ENCODE results near the gene TMEM141.
"Not testable (repeated sequence)": the region's sequence is repeated elsewhere in the genome, so short reads cannot be mapped to it uniquely, and the experiment has no call there.

The TMEM141 gene

DNA sequence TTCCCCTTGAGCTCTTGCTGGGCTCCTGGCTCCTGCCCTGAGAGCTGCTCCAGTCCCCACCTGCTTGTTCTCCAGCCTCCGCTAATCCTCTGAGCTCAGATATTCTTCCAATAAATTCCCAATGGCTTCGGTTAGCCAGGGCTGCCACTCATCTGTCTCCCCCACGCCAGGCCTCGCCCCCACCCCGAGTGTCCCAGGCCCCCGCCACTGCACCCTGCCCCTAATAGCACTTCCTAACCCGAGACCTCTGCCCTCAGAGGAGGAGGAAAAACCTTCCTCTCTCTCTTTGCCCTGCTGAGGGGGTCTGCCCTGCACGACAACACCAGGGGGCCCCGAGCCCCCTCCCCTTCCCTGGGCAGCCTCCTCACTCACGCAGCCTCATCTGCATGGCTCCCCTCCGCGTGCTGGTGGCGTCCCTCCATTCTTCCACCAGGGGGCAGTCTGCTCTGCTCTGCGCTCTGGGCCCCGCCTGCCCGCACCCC is 21.4 kb upstream of the TMEM141 start:
- FAIRE-seq: no peak
- no peak for DNase-seq (ENCODE audit: extremely low spot score, insufficient read length, low read depth)

DNA sequence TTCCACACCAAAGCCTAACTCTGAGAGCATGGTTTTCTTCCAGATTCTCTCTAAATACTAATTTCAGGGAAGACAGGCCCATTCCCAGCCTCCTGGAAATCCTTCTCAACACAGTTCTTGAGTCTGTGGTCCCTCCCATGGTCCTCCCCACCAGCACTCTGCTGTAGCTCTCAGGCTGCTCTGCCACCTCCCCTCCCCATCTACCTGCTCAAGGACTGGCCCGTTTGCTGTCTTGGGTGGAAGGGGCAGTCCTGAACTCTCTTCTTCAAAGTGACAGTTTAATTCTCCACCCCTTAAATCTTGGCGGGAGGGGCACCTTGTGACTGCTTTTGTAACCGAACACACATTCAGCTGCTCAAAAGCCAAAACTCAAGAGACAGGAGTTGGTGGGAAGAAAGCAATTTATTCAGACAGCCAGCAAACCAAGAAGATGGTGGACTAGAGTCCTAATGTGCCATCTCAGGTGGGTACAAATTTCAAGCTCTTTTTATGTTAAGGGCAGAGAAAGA is 19.2 kb upstream of the TMEM141 start:
- no peak for DNase-seq (ENCODE audit: extremely low spot score, insufficient read length, low read depth)
- no peak for FAIRE-seq

GRCh38 chr9:136773386-136774044 is 17.6 kb upstream of the TMEM141 start:
- FAIRE-seq: peak; percentile 24
- no peak for DNase-seq (ENCODE audit: extremely low spot score, insufficient read length, low read depth)

GRCh38 chr9:136774416-136775045 is 16.6 kb upstream of the TMEM141 start:
- FAIRE-seq (no peak), DNase-seq (ENCODE audit: extremely low spot score, insufficient read length, low read depth) (no peak)

GRCh38 chr9:136775191-136775590 is 16.0 kb upstream of the TMEM141 start:
- FAIRE-seq (no peak), DNase-seq (ENCODE audit: extremely low spot score, insufficient read length, low read depth) (no peak)

DNA sequence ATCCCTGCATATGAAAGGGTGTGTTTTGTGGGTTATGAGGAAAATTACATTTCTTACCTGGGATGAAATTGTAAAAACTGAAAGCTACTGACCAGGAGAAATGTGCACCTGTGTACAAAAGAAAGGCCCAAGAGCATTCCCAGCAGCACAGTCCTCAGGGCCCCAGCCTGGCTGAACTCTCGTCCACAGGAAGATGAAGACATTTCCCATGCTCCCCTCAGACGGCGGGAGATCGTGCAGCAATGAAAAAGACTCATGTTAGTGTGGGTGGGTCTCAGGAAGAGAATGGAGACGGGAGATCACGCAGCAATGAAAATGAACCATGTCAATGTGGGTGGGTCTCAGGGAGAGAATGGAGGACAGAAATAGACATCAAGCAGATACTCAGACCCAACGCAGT is 14.2 kb upstream of the TMEM141 start:
- no peak for FAIRE-seq
- DNase-seq (ENCODE audit: extremely low spot score, insufficient read length, low read depth): no peak

DNA sequence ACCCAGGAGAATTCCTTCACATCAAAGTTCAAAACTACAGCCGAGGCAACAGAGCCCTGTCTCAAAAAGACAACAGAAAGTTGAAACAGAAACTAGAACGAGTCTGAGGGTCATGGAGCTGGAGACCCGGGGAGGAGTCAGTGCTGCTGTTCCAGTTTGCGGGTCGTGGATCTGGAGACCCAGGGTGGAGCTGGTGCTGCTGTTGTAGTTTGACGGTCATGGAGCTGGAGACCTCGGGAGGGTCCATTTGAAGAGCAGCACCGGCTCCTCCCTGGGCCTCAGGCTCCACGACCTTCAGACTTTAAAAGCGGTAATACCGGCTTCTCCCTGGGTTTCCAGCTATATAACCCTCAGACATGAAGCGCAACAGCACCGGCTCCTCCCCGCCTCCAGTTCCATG is 13.8 kb upstream of the TMEM141 start:
- DNase-seq (ENCODE audit: extremely low spot score, insufficient read length, low read depth): no peak
- no peak for FAIRE-seq

DNA sequence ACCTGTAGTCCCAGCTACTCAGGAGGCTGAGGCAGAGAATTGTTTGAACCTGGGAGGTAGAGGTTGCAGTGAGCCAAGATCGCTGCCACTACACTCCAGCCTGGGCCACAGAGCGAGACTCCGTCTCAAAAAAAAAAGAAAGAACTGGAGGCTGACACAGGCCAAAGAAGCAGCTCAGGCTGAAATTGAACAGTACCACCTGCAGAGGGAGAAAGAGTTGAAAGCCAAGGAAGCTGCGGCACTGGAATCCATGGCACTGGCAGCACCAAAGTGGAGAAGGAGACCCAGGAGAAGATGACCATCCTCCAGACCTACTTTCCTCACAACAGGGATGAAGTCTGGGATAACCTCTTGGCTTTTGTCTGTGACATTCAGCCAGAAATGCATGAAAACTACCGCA is 11.3 kb upstream of the TMEM141 start:
- DNase-seq (ENCODE audit: extremely low spot score, insufficient read length, low read depth) (no peak), FAIRE-seq (no peak)

- FAIRE-seq (no peak), DNase-seq (ENCODE audit: extremely low spot score, insufficient read length, low read depth) (no peak)
These were observed 8.7 kb upstream of the TMEM141 start for GRCh38 chr9:136782452-136782851.

DNA sequence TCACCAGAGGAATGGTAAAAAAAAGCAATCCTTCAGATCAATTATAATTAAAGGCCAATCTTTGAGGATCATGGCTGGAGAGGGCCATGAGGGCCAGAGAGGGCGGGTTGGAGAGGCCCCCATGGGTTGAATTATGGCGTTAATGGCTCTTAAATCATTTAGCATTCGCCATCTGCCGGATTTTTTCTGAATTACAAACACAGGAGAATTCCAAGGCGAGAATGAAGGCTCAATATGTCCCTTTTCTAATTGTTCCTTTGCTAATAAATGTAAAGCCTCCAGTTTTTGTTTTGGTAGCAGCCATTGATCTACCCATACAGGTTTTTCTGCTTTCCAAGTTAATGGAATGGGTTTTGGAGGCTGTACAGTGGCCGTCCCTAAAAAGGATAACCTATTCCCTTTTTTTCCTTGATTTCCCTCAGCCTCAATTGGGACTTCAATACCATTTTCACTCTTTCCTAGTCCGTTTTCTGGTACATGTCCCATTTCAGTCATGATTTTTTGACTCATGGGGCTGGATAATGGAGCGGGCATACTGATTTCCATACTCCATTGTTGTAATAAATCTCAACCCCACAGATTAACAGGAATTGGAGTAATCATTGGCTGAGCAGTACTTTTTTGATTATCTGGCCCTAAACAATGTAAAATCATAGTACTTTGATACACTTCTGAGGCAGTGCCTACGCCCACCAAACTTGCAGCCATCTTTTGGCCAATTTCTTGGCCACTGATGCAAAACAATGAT is 6.7 kb upstream of the TMEM141 start:
- no peak for DNase-seq (ENCODE audit: extremely low spot score, insufficient read length, low read depth)
- no peak for FAIRE-seq

DNA sequence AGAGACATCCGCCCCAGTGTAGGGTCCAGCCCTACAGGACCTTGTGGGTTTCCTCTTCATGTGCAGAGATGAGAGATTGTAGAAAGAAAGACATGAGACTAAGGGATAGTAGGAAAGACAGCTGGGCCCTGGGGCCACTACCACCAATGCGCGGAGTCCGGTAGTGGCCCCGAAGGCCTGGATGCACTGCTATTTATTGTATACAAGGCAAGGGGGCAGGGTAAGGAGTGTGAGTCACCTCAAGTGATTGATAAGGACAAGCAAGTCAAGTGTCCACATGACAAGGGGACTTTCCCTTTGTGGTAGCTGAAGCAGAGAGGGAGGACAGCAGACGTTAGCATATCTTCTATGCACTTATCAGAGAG is 6.2 kb upstream of the TMEM141 start:
- FAIRE-seq: peak; percentile 49

DNA sequence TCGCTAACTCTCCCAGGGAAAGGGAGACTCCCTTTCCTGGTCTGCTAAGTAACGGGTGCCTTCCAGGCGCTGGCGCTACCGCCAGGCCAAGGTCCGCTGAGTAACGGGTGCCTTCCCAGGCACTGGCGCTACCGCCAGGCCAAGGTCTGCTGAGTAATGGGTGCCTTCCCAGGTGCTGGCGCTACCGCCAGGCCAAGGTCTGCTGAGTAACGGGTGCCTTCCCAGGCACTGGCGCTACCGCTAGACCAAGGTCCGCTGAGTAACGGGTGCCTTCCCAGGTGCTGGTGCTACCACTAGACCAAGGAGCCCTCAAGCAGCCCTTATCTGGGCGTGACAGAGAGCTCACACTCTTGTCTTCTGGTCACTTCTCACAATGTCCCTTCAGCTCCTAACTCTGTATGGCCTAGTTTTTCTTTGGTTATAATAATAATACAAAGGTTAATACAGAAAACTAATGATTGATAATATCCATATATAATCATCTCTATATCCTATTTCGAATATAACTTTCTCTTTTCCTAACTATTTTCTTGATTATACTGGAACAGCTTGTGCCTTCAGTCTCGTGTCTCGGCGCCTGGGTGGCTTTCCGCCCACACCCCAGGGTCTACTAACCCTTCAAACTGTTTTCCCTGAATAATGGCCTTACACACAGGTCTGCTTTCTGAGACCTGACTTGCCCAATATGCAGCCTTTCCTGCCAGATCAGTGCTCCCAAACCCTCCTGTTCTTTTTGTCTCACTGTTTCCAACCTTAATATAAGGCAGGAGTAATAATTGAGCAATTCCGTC is 5.4 kb upstream of the TMEM141 start:
- DNase-seq (ENCODE audit: extremely low spot score, insufficient read length, low read depth); FAIRE-seq: not testable (repeated sequence)

More for the DNA sequence above, 6.2 kb upstream of the TMEM141 start:
- DNase-seq (ENCODE audit: extremely low spot score, insufficient read length, low read depth): no peak

GRCh38 chr9:136786451-136786850 is 4.7 kb upstream of the TMEM141 start:
- FAIRE-seq: no peak
- DNase-seq (ENCODE audit: extremely low spot score, insufficient read length, low read depth): no peak

DNA sequence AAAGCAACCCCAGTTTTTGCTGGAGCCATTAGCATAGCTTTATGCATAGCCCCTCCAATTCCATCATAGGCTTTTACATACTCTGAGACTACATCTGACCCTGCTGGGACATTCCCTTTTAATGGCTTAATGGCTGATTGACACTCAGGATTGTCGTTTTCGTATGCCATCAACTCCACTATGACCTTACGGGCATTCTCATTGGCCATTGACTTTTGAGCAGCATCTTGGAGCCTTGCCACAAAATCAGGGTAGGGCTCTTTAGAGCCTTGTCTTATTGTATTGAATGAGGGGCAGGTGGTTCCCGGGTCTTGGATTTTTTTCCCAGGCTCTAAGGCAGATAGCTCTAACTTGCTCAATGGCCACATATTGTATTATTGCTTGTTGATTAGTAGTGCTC is 4.2 kb upstream of the TMEM141 start:
- not testable (repeated sequence) for DNase-seq (ENCODE audit: extremely low spot score, insufficient read length, low read depth); FAIRE-seq

- no peak for DNase-seq (ENCODE audit: extremely low spot score, insufficient read length, low read depth)
- peak; percentile 74 for FAIRE-seq
These were observed 3.3 kb upstream of the TMEM141 start for GRCh38 chr9:136787690-136788400.

DNA sequence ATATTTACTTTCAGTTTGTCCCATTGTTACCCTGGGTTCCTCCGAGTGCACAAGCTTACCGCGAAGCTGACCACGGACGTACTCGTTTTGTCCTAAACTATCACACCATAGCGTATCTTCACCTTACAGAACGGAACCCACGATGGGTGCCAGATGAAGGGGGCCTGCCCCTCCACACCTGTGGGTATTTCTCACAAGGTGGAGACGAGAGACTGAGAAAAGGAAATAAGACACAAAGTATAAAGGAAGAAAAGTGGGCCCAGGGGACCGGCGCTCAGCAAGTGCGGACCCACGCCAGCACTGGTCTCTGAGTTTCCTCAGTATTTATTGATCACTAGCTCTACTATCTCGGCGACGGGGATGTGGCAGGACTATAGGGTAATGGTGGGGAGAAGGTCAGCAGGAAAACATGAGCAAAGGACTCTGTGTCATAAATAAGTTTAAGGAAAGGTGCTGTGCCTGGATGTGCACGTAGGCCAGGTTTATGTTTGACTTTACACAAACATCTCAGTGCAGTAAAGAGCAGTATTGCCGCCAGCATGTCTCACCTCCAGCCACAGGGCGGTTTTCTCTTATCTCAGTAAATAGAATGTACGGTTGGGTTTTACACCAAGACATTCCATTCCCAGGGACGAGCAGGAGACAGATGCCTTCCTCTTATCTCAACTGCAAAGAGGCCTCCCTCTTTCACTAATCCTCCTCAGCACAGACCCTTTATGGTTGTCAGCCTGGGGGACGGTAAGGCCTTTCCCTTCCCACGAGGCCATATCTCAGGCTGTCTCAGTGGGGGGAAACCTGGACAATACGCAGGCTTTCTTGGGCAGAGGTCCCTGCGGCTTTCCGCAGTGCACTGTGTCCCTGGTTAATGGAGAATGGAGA is 2.3 kb upstream of the TMEM141 start:
- not testable (repeated sequence) for FAIRE-seq; DNase-seq (ENCODE audit: extremely low spot score, insufficient read length, low read depth)

DNA sequence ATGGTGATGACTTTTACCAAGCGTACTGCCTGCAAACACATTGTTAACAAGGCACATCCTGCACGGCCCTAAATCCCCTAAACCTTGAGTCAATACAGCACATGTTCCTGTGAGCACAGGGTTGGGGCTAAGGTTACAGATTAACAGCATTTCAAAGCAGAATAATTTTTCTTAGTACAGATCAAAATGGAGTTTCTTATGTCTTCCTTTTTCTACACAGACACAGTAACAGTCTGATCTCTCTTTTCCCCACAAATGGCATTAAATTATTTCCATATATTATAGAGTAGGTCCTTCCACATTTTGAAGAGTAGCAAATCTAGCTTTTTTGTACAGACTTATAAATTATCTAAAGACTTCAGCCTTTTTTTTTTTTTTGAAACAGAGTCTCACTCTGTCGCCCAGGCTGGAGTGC is 1.6 kb upstream of the TMEM141 start:
- DNase-seq (ENCODE audit: extremely low spot score, insufficient read length, low read depth) (no peak), FAIRE-seq (no peak)

- FAIRE-seq (no peak), DNase-seq (ENCODE audit: extremely low spot score, insufficient read length, low read depth) (no peak)
These were observed 552 bp downstream of the TMEM141 start for GRCh38 chr9:136791516-136792276.

Data from GM18507 (cell line).